ENCODE results near the gene PPP2R5A.

PPP2R5A gene
- 101 to 155 (median 112) reads per million in 9 experiments for total RNA-seq

DNA sequence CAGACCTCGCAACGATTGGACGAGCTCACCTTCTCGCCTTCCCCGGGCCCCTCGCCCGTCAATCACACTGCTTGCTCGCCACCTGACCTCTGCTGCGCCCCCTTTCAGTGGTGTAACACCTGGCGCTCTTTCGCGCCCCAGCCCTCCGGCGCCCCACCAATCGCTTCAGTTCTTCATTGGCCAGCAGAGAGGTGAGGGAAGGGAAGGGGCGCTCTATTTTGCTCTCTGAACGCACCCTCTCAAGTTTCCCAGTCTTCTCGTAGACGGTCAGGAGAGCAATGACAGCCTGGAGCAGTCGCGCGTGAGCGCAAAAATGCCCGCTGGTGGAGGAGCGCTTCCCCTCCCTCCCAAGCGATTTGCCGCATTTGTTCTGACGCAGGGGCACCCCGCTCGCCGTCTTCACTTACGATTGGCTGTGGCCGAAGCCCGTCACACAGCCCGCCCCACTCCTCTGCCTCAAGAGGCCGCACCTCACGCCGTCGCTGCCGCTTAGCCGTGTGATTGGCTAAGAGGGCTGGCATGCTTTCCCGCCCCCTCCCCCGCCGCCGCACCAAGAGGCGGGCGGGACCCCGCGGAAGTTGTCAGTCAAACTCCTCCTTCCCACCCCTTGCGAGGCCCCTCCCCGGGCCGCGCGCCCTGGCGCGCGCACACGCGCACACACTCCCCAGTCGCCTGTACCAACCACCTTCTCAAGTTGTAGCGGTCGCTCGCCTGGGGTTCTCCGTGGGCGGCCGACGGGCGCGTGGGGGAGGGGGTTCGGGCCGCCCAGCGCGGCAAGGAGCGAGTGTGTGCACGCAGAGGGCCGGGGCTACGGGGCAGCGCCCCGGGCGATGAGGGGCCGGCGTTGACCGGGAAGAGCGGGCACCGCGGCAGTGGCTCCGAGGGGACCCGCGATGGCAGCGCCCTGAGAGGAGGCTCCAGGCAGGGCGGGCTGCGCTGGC is at the start of gene PPP2R5A:
TSS of gene PPP2R5A (plus strand) at position 667 of the 941 bp plus-strand sequence. CDS start 701 bp downstream, outside the sequence.
- Mint-ChIP-seq H3K27ac (peak within 1 kb of the TSS; percentile 95 to 97), H3K4me1 (ENCODE audit: low read depth in 2 of 2) (peaks cover 24 to 32% of the 10 kb centered on the region in 2 donors), H3K36me3 (ENCODE audit: insufficient read depth) (peaks cover 19% of the 10 kb centered on the region), H3K4me3 (peak within 1 kb of the TSS; percentile 93 to 95), H3K9me3 (no peaks in the 10 kb centered on the region), H3K27me3 (no peaks in the 10 kb centered on the region)
- peak; percentile 96 to 97 (median 97) for DNase-seq
- peak; percentile 81 for ATAC-seq (replicated peaks)

DNA sequence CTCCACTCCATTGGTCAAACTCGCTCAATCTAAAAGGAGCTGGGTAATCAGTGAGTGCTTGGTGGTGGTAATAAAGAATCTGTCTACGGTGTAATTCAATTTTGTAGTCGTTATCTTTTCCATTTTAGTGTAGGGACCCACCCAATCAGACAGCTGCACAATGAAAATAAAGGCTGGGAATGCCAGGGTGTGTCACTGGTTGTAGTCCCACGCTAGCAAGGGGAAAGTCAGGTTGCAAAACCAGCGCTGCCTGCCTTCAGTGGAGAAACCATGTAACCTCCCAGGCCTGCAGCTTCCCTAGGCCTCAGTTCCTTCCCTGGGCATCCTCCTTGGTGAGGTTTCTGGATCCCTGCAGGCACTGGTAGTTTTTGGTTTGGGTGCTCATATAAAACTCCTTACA is 49.4 kb upstream of the PPP2R5A start:
- H3K27ac Mint-ChIP-seq, result no peak overlapping the region
- no peaks in the 10 kb centered on the region for H3K36me3 Mint-ChIP-seq (ENCODE audit: insufficient read depth)
- H3K4me1 Mint-ChIP-seq (ENCODE audit: low read depth in 2 of 2), result peaks cover 27 to 29% of the 10 kb centered on the region in 2 donors
- ATAC-seq (replicated peaks) (no peak), DNase-seq (no peak)
- H3K4me3 Mint-ChIP-seq, result no peak overlapping the region
- H3K27me3 Mint-ChIP-seq, result no peaks in the 10 kb centered on the region
- no peaks in the 10 kb centered on the region for H3K9me3 Mint-ChIP-seq

DNA sequence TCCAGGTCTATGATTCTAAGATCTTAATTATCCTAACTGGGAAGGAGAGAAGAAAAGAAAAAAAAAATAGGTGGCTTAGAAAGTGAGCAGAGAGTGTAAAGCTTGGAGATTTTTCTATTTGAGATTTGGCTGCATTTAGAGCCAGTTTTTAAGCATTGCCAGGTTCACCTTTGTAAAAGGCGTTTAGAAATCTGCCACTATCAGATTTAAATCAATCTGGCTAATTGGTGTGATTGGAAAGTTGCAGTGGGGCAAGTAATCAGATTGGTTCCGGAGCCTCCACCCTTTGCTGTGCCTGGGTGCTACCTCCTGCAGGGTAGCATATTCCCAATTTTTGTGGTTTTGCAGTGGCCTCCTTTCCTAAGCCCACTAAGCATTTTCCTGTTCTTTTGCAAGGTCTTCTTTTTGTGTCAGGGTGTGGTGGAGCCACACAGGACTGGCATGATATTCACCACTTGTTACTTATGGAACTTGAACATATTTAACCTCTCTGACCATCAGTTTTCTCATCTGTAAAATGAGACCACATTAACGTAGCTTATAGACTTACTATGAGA is 48.5 kb upstream of the PPP2R5A start:
- Mint-ChIP-seq H3K9me3 (no peaks in the 10 kb centered on the region), H3K36me3 (ENCODE audit: insufficient read depth) (no peaks in the 10 kb centered on the region), H3K4me1 (ENCODE audit: low read depth in 2 of 2) (peaks cover 22% of the 10 kb centered on the region in 2 donors), H3K27ac (no peak overlapping the region), H3K4me3 (no peak overlapping the region), H3K27me3 (no peaks in the 10 kb centered on the region)
- ATAC-seq (replicated peaks) (no peak), DNase-seq (no peak)

DNA sequence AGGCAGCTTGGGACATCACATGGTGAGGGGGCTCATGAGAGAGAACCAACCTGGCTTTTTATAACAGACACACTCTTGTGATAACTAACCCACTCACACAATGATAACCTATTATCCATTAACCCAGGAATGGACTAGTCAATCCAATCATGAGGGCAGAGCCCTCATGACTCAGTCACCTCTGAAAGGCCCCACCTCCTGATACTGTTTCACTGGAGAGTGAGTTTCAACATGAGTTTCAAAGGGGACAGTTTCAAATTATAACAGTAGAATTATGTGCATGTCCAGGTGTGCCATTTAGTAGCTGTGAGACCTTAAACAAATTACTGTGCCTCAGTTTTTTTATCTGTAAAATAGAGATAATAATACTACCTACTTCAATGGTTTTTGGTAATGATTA is 47.6 kb upstream of the PPP2R5A start:
- Mint-ChIP-seq H3K27me3 (no peaks in the 10 kb centered on the region), H3K4me3 (no peak overlapping the region), H3K27ac (no peak overlapping the region), H3K9me3 (no peaks in the 10 kb centered on the region), H3K4me1 (ENCODE audit: low read depth in 2 of 2) (peaks cover 13 to 14% of the 10 kb centered on the region in 2 donors), H3K36me3 (ENCODE audit: insufficient read depth) (no peaks in the 10 kb centered on the region)
- ATAC-seq (replicated peaks) (no peak), DNase-seq (no peak)

DNA sequence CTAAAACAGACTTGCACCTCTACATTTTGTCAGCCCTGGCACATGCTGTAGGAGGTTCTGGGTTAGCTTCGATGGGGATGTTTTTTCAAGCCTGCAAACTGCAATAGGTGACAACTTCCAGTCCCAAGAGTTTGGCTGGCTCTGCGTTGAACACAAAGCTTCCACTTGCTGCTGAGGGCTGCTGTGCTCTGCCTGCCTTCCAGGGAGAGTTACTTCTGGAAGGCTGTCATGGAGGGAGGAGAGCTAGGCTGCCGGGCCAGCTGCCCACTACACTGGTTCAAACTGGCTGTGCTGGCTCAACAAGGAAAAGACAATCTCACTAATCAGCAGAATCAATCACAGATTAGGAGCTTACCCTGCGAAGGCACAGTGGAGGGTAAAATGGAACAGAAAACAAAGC is 46.7 kb upstream of the PPP2R5A start:
- ATAC-seq (replicated peaks), result no peak
- H3K27me3 Mint-ChIP-seq, result no peaks in the 10 kb centered on the region
- H3K27ac Mint-ChIP-seq, result peak overlapping the region in 1 of 2 donors; percentile 51
- H3K36me3 Mint-ChIP-seq (ENCODE audit: insufficient read depth), result no peaks in the 10 kb centered on the region
- no peak for DNase-seq
- no peaks in the 10 kb centered on the region for H3K9me3 Mint-ChIP-seq
- H3K4me1 Mint-ChIP-seq (ENCODE audit: low read depth in 2 of 2), result peaks cover 7 to 14% of the 10 kb centered on the region in 2 donors
- H3K4me3 Mint-ChIP-seq, result no peak overlapping the region

DNA sequence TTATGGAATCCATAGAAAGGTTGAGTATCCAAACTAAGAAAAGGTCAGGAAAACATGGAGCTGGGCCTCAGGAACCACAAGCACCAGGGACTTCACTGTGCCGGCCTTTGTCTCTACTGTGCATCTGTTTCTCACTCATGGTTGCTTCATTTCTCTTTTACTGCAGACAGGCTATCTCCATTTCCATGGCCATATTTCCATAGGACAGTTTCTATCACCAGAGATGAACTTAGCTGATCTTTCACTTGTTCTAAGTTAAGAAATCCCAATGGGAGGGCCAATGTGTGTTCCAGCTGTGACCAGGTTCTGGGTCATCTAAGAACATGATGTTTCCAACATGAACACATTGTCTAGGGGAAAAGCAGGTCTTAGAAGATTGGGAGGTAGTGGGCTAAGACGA is 43.7 kb upstream of the PPP2R5A start:
- H3K27ac Mint-ChIP-seq, result no peak overlapping the region
- no peaks in the 10 kb centered on the region for H3K9me3 Mint-ChIP-seq
- peaks cover 6 to 10% of the 10 kb centered on the region in 2 donors for H3K4me1 Mint-ChIP-seq (ENCODE audit: low read depth in 2 of 2)
- no peaks in the 10 kb centered on the region for H3K27me3 Mint-ChIP-seq
- H3K4me3 Mint-ChIP-seq, result no peak overlapping the region
- no peak for ATAC-seq (replicated peaks)
- DNase-seq, result no peak
- H3K36me3 Mint-ChIP-seq (ENCODE audit: insufficient read depth), result peaks cover 4% of the 10 kb centered on the region

DNA sequence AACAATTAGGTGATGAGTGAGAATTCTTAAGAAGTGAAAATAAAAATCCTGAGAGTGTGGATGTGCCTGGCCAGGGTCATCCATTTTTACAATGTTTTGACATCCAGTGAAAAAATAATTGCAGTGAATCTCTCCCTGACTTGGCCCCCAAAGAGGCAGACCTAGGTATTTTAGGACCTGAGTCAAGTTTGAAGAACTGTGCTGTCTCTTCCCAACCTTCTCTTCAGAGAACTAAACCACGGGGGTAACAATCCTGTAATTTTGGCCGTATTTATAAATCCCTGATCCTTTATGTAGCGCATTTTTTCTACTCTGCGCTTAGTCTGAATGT is 43.3 kb upstream of the PPP2R5A start:
- Mint-ChIP-seq H3K4me3 (no peak overlapping the region), H3K9me3 (no peaks in the 10 kb centered on the region), H3K36me3 (ENCODE audit: insufficient read depth) (peaks cover 4% of the 10 kb centered on the region), H3K27me3 (no peaks in the 10 kb centered on the region), H3K4me1 (ENCODE audit: low read depth in 2 of 2) (peaks cover 6 to 10% of the 10 kb centered on the region in 2 donors), H3K27ac (peak overlapping the region in 1 of 2 donors; percentile 73)
- no peak for ATAC-seq (replicated peaks)
- DNase-seq, result no peak

DNA sequence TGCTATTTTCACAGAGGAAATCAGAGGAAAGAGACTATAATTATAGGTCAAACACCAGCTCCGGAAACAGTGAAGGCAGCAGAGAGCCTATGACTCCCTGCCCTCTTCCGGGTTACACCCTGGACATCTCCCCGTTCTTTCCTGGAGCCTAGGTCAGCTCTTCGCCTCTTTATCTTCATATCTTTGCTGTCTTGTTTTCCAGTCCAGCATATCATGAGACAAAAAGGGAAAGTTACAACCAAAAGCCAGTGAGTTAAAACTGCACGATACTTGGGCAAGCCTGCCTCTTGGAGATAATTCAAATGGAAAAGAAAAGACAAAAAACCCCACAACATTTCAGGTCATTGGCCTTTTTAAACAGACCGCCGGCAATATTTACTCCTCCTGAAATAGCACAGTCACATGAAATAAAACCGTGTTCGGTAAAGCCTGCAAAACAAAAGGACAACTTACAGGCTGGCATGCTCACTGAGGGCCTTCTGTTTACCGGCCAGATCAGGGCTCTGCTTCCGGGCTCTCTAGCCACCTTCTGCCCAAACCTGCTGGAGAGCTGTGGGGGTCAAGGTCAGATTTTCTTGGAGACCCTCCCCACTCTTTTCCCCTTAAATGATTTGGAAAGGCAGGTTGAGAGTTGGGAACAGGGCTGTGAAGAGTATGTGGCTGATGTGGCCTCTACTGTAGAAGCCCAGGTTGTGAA is 42.8 kb upstream of the PPP2R5A start:
- peak overlapping the region in 1 of 2 donors; percentile 73 for H3K27ac Mint-ChIP-seq

DNA sequence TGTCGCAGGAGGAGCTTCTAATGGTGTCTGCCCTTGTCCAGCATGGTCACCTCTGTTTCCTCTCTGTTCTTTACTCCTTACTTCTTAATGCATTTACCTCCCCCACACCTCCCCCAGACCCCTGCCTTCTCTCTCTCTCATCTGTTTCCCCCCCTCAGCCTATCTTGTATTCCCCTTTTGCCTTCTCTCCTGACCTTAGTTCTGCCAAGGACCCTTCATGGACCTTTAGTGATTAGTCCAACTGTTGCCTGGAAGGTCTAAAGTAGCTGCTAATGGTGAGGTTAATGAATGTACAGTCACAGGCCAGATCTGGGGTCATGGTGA is 42.3 kb upstream of the PPP2R5A start:
- no peak overlapping the region for H3K4me3 Mint-ChIP-seq
- peak overlapping the region in 1 of 2 donors; percentile 73 for H3K27ac Mint-ChIP-seq
- H3K4me1 Mint-ChIP-seq (ENCODE audit: low read depth in 2 of 2), result peaks cover 7 to 10% of the 10 kb centered on the region in 2 donors
- no peak for DNase-seq
- no peaks in the 10 kb centered on the region for H3K27me3 Mint-ChIP-seq
- peaks cover 4% of the 10 kb centered on the region for H3K36me3 Mint-ChIP-seq (ENCODE audit: insufficient read depth)
- no peak for ATAC-seq (replicated peaks)
- H3K9me3 Mint-ChIP-seq, result no peaks in the 10 kb centered on the region

More for the DNA sequence above, 42.8 kb upstream of the PPP2R5A start:
- H3K4me1 Mint-ChIP-seq (ENCODE audit: low read depth in 2 of 2), result peaks cover 6 to 10% of the 10 kb centered on the region in 2 donors
- H3K27me3 Mint-ChIP-seq, result no peaks in the 10 kb centered on the region
- ATAC-seq (replicated peaks), result peak; percentile 49
- DNase-seq, result no peak
- peaks cover 4% of the 10 kb centered on the region for H3K36me3 Mint-ChIP-seq (ENCODE audit: insufficient read depth)
- H3K9me3 Mint-ChIP-seq, result no peaks in the 10 kb centered on the region
- peak overlapping the region in 1 of 2 donors; percentile 63 for H3K4me3 Mint-ChIP-seq

DNA sequence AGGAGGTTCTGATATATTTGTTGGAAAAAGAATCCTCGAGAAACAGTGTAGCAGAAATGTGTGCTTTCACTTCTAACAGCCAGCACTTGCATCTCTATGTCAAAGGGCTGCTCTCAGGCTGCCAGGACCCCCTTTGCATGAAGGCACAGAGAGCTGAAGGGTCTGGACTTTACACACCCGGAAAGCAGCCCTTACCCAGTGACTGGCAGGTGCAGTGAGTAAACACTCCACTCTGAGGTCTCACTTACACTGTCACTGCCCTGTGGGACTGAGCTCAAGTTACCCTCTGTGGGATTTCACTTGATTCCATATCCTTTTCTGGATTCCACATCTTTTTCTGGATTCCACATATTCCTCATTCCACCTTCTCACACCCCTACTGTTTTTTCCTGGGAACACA is 40.8 kb upstream of the PPP2R5A start:
- no peaks in the 10 kb centered on the region for H3K27me3 Mint-ChIP-seq
- ATAC-seq (replicated peaks) (no peak), DNase-seq (no peak)
- peak overlapping the region in 1 of 2 donors; percentile 75 for H3K27ac Mint-ChIP-seq
- peaks cover 6% of the 10 kb centered on the region for H3K36me3 Mint-ChIP-seq (ENCODE audit: insufficient read depth)
- H3K4me1 Mint-ChIP-seq (ENCODE audit: low read depth in 2 of 2), result peaks cover 5 to 10% of the 10 kb centered on the region in 2 donors
- peak overlapping the region in 1 of 2 donors; percentile 51 for H3K4me3 Mint-ChIP-seq
- H3K9me3 Mint-ChIP-seq, result no peaks in the 10 kb centered on the region

DNA sequence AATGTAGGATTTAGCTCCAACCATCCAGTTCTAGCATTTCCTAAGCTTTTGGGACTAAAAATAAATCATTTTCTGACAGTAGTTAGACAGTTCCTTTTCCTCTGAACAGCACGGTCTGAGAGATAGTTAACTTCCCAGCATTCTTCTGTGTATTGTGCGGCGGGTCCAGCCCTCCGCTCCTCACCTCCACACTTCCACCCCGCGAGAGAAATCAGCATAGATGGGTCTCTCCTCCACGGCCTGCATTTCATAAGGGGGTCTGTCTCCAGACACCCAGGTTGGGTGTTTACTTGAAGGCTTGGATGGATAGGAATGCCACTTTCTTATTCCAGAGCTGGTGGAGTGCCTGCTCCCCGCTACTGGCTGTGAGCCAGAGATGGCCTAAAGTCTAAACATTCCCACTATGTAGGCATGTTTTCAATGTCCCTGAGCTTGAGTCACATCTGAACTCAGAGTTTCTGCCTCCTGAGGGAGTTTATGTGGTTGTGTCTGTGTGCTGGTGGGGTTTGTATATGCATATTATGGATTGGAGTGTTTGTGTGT is 38.0 kb upstream of the PPP2R5A start:
- Mint-ChIP-seq H3K9me3 (no peaks in the 10 kb centered on the region), H3K27me3 (no peaks in the 10 kb centered on the region), H3K4me1 (ENCODE audit: low read depth in 2 of 2) (peaks cover 13 to 20% of the 10 kb centered on the region in 2 donors), H3K36me3 (ENCODE audit: insufficient read depth) (peaks cover 6% of the 10 kb centered on the region), H3K4me3 (no peak overlapping the region), H3K27ac (no peak overlapping the region)
- ATAC-seq (replicated peaks) (no peak), DNase-seq (no peak)

DNA sequence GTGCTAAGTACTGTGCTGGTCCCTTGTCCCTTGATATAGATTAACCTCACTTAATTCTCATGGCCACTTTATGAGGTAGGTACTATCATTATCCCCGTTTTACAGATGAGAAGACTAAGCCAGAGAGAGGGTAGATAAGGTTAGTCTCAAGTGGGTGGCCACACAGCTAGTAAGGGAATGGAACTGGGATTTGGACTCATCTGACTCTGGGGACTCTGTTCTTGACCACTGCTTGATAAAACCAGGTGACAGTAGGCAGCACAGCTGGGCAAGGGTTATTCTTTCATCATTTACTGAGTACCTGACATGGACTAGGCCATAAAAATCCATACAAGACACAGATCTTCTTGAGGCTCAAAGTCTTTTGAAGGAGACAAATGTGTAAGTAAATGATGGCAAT is 37.2 kb upstream of the PPP2R5A start:
- DNase-seq, result no peak
- H3K4me1 Mint-ChIP-seq (ENCODE audit: low read depth in 2 of 2), result peaks cover 20 to 27% of the 10 kb centered on the region in 2 donors
- H3K4me3 Mint-ChIP-seq, result no peak overlapping the region
- no peaks in the 10 kb centered on the region for H3K9me3 Mint-ChIP-seq
- H3K36me3 Mint-ChIP-seq (ENCODE audit: insufficient read depth), result peaks cover 6% of the 10 kb centered on the region
- H3K27ac Mint-ChIP-seq, result no peak overlapping the region
- H3K27me3 Mint-ChIP-seq, result no peaks in the 10 kb centered on the region
- no peak for ATAC-seq (replicated peaks)

DNA sequence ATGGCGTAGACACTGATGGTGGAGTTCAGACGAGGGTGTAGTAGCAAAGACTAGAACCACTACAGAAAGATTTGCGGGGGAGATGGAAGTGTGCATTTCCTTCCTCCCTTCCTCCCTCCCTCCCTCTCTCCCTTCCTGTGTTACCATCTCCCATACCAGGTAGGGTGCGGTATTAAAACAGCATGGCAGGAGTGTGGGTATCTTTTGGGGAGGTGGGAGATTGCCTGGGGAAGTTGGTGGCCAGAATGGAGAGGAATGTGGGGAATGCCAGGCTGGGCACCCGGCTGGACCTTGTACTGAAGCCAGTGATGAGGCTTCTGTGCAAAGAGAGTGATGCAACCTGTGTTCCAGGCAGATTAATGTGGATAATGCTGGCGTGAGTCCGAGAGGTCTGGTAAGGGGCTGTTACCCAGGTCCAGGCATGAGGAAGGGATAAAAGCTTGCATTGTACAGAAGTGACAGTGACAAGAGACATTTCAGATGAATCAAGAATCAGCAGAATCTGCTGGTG is 30.3 kb upstream of the PPP2R5A start:
- H3K4me1 Mint-ChIP-seq (ENCODE audit: low read depth in 2 of 2), result peaks cover 63 to 66% of the 10 kb centered on the region in 2 donors
- DNase-seq (no peak), ATAC-seq (replicated peaks) (peak; percentile 42)
- peaks cover 0 to 6% of the 10 kb centered on the region in 2 donors for H3K9me3 Mint-ChIP-seq
- H3K4me3 Mint-ChIP-seq, result peak overlapping the region; percentile 70 to 73
- peak overlapping the region; percentile 85 to 92 for H3K27ac Mint-ChIP-seq
- H3K36me3 Mint-ChIP-seq (ENCODE audit: insufficient read depth), result peaks cover 3% of the 10 kb centered on the region
- no peaks in the 10 kb centered on the region for H3K27me3 Mint-ChIP-seq
